Hematopoietic multipotent progenitor cell treated with erythropoietin and hydrocortisone succinate and interleukin-3 and kit ligand, for 4 days (in vitro differentiated cells): ENCODE measurements around the gene CTSH.
A peak's percentile ranks its signal among the peaks of the same experiment; 100 is the strongest.

ENCODE experiments used
- DNase-seq: peaks from one replicate; pipeline ENCODE4 v3.0.0-alpha.2; 2015

CTSH gene

GRCh38 chr15:78977591-78978347 is 32.9 kb upstream of the CTSH start:
- DNase-seq = no peak

GRCh38 chr15:78977091-78977571 is 32.3 kb upstream of the CTSH start:
- peak; percentile 15 for DNase-seq

- no peak for DNase-seq
Observed at GRCh38 chr15:78976691-78977090, 31.8 kb upstream of the CTSH start.

DNA sequence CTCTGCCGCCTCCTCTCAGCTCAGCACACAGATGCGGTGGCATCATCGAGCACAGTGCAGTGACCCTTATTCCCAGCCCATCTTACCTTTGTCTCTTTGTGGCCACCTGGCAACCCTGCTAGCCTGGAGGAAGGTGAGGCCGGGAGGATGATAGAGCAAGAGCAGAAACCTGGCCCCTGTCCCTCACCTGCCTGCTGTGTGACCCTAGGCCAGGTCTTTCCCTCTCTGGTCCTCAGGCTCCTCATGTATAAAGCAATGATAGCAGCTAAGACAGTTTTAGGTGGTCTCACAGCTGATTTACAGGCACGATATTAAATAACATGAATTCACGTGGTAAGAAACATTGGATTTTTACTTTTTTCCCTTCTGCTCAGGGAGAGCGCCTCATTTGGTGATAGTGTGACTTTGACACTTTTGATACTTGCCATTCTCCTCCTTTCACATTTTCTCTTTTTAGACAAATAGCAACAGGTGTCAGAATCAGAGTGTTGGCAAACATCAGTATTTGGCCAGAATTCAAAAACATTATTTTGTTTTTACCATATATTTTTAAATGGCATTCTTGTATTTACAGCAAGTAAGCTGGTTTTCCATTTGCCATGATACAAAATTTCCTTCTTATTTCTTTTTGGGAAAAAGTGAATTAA is 29.5 kb upstream of the CTSH start:
- no peak for DNase-seq

DNA sequence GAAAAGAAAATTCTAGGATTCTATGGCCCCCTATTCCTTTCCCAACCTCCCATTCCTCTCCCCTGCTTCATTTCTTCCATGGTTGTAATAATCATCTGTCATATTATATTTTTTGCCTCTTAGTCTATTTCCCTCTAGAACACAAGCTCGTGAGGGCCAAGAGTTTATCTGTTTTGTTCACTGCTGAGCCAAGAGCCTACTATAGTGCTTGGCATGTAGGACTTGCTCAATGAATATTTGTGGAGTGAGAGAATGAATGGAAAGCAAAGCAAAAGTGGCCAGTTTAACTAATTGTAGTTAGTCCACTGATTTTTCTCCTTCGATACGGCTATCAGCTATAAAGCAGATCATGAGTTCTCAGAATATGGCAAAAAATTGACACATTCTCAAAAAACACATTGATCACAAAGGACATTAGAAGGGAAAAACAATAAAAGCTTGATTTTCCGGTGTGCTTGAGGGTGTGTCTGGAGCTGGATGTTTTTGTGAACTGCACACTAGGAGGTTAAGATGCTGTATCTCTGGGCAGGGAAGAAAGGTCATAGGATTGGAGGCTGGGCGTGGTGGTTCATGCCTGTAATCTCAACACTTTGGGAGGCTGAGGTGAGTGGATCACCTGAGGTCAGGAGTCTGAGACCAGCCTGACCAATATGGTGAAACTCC is 25.0 kb upstream of the CTSH start:
- DNase-seq = no peak

GRCh38 chr15:78968539-78969271 is 23.9 kb upstream of the CTSH start:
- no peak for DNase-seq

GRCh38 chr15:78968114-78968513 is 23.3 kb upstream of the CTSH start:
- no peak for DNase-seq

DNA sequence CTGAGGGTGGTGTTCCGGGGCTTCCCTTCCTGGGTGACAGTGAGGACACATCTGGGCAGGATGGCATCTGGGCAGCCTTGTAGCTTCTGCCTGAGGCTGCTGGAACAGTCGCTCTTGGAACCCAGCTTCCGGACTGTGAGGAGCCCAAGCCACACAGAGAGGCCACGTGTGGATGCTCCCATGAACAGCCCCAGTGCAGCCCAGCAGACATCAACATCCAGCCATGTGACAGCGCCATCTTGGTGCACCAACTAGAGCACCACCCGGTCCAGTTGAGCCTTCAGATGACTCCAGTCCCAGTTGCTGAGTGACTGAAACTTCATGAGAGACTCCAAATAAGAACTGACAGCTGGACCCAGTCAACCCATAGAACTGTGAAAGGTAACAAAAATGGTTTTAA is 15.5 kb upstream of the CTSH start:
- DNase-seq = no peak

- no peak for DNase-seq
Observed at GRCh38 chr15:78959360-78959759, 14.5 kb upstream of the CTSH start.

DNA sequence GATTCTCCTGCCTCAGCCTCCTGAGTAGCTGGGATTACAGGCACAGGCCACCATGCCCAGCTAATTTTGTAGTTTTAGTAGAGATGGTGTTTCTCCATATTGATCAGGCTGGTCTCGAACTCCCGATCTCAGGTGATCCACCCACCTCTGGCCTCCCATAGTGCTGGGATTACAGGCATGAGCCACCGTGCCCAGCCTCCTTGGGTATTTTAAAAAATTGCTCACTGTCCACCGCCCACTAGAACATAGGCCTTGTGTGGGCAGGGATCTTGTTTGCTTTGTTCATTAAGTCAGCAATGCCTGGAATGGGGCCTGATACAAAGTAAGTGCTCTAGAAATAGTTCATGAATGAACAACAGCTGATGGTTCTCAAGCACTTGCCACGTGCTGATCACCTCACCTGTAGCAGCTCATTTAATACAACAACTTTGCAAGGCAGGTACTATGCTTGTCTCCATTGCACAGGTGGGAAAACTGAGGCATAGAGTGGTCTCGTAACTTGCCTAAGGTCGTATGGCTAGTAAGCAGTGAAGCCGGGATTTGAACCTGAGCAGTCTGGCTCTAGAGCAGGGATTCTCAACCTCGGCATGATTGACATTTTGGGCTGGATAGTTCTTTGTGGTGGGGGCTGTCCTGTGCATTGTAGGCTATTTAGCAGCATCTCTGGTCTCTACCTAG is 12.7 kb upstream of the CTSH start:
- DNase-seq = no peak

DNA sequence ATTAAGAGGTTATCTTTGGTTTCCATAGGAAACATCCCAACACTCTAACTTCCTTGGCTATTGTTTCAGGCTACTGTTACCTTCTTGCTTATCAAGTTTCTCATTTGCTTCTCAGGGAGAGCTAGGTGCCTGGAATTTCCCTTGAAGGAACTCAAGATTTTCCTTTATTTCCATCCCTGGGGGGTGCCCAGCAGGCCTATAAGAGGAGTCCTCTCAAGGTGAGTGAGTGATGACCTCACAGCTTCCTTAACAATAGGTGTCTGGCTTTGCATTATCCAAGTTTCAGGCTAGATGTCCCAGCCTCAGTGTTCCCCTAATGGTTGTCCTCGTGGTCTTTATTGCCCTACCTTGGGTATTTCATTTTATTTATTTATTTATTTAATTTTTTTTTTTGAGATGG is 12.1 kb upstream of the CTSH start:
- DNase-seq = no peak

DNA sequence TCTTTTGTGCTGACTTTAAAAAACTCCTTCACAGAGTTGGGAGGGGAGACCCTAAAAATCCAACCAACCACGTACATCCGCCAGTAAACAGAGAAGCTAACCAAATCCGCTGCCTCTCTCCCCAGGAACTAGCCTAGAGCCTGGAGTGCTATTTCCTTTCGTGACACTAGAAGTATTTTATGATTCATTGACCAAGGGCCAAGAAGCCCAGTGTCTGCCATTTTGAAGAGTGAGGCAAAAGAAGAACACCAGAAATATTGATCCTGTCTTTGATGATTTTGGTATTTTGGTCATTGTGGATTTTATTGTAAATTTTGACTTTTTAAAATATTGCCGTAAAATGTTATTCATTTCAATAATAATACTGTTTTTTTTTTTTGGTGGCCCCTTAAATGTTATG is 10.5 kb upstream of the CTSH start:
- no peak for DNase-seq

DNA sequence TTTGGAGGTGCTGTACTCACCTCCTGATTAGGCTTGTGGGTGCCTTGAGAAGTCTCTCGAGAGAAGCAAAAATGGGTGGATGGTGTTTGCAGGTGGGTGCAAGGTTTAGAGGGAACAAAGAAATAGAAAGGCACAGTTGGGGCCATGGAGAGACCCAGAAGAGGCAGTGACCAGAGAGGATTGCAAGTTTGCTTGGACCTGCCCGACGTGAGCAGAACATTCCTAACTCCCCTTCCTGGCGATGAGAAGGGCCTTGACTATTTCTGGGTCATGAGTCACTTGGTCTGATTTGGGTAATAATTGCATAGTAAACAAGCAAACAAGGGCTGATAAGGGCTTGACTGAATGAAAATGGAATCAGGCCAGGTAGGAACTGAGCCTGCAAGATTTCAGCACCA is 7.0 kb upstream of the CTSH start:
- no peak for DNase-seq

DNA sequence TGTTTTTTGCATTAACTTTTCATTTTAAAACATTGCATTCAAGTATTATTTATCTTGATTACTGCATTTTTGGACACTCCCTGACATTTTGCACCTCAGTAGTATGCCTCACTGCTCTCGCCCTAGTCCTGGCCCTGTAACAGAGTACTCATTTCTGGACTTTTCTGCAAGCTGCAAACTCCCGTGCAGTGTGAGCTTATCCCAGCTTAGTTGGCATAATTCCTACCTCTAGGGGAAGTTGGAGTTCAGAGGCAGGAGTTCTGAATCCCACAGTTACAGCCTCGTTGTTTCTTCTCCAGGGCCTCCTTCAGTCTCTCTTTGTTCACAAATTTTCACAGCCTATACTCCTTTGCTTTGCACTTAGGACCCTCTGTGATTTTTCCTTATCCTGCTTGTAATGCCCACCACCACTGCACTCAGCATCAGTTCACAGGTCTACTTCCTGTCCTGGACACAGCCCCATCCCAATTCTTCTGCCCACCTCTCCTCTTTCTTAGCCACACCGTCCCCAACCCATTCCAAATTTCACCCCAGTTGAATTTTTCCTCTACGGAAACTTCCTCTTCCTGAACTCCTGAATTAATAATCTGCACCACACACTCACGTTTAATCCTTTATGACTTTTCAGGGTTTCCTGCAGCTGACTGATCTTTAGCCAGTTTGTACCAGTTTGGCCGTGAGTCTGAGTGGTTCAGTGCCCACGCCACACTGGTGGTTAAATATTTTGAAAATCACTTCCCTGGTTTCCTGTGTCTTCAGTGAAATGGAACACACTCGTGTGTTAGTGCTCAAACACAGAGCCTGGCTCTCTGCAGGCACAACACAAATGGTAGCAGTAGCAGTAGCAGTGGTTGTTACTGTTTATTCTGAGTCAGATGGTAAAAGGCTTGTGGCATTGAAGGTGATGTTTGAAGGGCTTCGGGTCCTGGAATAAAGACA is 6.3 kb upstream of the CTSH start:
- no peak for DNase-seq

DNA sequence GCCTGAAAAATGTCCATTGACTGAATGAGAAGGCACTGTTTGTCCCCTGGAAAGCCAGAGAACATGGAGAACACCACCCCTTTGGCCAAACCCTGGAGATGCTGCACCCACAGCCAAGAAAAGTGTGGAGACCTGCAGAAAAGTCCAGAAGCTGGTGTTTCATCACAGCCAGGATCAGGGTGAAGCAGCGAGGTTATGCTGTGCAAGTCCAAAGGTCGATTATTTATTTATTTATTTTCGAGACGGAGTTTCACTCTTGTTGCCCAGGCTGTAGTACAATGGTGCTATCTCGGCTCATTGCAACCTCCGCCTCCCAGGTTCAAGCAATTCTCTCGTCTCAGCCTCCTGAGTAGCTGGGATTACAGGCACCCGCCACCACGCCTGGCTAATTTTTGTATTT is 5.5 kb upstream of the CTSH start:
- no peak for DNase-seq

DNA sequence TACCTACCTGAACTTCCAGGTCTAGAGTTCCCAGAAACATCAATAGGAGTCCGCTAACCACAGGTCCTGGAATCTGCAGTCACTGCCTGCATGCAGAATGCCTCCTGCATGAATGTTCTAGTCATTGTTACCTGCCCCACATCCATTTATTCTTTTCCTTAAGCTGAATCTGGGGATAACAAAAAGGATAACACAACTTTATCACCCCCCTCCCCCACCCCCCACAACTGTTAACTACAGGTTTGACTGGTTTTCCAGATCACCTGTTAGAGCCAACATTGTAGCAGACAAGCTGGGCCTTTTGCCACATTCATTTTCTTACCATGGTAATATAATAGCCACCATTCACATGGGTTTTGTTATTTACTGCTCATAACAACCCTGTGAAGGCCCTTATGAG is 4.6 kb upstream of the CTSH start:
- DNase-seq = no peak

- DNase-seq = no peak
Observed at GRCh38 chr15:78947506-78947905, 2.7 kb upstream of the CTSH start.

- DNase-seq = no peak
Observed at GRCh38 chr15:78946493-78946892, 1.6 kb upstream of the CTSH start.

DNA sequence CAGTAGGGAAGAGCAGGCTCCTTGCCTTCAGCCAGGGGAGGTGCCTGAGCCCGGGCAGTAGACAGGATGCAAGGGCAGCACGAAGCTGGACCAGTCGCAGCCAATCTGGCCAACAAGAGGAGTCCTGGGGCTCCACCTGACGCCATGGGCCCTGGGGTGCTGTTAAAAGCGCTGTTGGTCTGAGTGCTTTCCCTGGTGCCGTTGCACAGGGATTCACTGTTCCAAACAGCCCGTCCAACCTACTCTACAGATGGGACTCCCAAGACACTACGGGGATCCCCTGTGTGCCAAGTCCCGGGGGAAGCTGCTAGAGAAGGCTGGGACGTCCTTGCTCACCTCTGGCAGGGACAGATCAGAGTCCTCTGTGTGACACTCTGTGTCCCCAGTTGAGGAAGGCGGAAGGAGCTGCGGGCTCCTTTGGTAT is 632 bp downstream of the CTSH start:
- no peak for DNase-seq

GRCh38 chr15:78943692-78944091 is 1.2 kb downstream of the CTSH start:
- DNase-seq = no peak

DNA sequence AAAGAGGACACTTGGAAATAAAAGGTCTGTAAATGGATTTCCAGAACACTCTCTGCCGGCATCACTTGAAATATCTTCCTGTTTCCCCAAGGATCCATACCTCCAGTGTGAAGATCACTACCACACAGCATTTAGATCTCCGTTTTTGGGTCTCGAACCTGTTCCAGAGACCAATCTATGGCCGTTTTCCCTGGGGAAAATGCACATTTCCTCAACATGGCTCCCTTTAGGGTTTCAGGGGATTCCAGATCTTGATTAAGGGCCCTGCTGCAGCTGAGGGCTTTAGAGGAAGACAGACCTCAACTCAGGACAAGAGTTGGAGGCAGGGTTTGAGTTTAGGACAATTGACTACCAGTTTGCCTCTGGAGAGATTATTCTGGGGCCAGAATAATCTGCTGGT is 2.1 kb downstream of the CTSH start:
- DNase-seq = no peak
